ES-I3 (cell line): ENCODE results near the gene TYW1.
"Not testable (repeated sequence)": the region's sequence is repeated elsewhere in the genome, so short reads cannot be mapped to it uniquely, and the experiment has no call there.

Source experiments
- H3K36me3 ChIP-seq: 2 replicates; pipeline ENCODE4 v1.6.1; 2013; ENCODE audit warnings: mild to moderate bottlenecking, low read length, control low read depth, moderate library complexity; ENCODE audit not compliant: insufficient read depth
- H3K4me1 ChIP-seq: 2 replicates; pipeline ENCODE4 v1.6.1; 2013; ENCODE audit warnings: mild to moderate bottlenecking, control low read depth, low read length; ENCODE audit not compliant: insufficient read depth
- H3K9ac ChIP-seq: 2 replicates; pipeline ENCODE4 v1.6.1; 2013; ENCODE audit warnings: low read depth, mild to moderate bottlenecking, low read length, moderate library complexity
- H3K9me3 ChIP-seq: 2 replicates; pipeline ENCODE4 v1.6.1; 2013; ENCODE audit warnings: mild to moderate bottlenecking, low read length, moderate library complexity; ENCODE audit not compliant: control insufficient read depth, insufficient read depth

The TYW1 gene

DNA sequence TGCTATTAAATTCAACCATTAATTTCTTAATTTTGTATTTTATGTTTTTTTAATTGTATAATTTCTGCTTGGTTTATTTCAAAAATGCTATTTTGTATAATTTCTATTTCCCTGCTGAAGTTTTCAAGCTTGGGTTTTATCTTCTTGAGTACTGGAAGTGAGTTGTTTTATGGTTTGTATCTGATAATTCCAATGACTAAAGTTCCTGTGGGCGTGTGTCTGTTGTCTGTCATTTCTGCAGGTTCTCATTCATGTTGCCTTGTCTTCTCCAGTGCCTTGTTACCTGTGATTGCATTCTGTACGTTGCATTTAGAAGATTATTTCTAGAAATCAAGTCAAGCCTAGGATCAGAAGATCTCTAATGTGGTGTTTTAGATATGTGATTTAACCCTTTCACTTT is 199.5 kb downstream of the TYW1 start:
- not testable (repeated sequence) for H3K9me3 ChIP-seq, H3K4me1 ChIP-seq, H3K9ac ChIP-seq, H3K36me3 ChIP-seq

DNA sequence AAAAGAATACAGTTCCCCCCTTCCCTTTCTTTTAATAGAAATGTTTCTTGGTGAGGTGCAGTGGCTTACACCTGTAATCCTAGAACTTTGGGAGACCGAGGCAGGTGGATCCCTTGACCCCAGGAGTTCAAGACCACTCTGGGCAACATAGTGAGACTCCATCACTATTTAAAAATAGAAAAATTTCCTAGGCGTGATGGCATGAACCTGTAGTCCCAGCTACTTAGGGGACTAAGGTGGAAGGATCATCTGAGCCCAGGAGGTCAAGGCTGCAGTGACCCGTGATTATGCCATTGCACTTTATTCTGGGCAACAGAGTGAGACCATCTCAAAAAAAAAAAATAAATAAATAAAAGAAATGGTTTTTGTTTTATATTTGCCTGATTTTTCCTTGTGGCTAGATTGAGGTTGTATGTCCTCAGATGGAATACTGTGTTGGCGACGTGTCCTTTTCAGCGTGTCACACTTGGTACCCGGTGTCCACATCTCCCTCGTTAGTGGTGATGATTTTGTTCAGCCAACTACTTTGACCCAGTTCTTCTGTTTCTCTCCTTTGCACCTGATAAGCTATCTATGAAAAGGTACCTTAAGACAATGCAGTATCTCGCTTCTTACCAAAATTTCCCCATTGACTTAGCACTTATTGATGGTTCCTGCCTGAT is 202.4 kb downstream of the TYW1 start:
- not testable (repeated sequence) for H3K9ac ChIP-seq, H3K9me3 ChIP-seq, H3K4me1 ChIP-seq, H3K36me3 ChIP-seq

DNA sequence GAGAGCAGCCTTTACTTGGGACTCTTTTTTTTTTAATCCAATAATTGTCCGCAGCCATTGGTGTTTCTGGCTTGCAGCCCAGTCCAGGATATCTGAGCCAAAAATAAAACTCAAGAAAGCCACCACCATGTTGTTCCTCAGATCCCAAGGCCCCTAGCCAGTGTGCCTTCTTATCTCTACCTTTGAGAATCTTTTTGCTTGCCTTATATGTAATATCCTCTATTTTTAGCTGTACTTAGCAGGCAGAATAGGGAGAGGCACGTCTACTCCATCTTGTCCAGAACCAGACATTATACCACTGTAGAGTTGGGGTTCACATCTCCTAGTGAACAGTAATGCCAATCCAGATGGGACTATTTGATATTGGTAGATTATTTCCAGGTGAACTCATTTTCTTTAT is 209.1 kb downstream of the TYW1 start:
- H3K36me3 ChIP-seq, H3K9me3 ChIP-seq, H3K9ac ChIP-seq, H3K4me1 ChIP-seq: not testable (repeated sequence)

DNA sequence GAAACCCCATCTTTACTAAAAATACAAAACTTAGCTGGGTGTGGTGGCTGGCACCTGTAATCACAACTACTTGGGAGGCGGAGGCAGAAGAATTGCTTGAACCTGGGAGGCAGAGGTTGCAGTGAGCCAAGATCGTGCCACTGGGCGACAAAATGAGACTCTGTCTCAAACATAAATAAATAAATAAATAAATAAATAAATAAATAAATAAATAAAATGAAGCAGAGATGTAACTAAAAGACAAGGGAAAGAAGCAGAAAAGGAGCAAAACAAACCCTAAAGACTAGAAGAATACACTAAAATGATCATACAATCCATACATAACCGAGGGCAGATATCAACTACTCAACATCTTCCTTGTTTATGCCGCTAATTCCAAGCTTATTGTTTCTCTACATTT is 209.8 kb downstream of the TYW1 start:
- H3K9me3 ChIP-seq, result no peaks in the 10 kb centered on the region
- no peaks in the 10 kb centered on the region; the same call in 1 of the 2 replicates for H3K36me3 ChIP-seq
- H3K4me1 ChIP-seq, result no peaks in the 10 kb centered on the region
- H3K9ac ChIP-seq, result no peak overlapping the region

DNA sequence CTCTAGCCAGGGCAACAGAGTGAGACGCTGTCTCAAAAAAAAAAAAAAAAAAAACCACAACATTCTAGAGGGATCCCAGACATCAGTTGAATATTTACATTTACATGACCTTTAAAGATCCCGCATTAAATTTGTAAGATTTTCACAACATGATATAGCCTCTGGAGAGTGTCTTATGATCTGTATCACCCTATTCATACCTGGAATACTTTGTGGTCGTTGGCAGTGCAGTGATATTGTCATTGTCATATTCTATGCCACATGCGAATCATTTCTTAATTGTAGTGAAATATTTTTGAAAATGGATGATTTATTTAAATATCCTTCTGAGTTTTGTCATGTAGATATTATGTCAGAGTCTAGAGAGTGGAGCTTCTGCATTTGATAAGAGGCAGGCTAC is 212.0 kb downstream of the TYW1 start:
- not testable (repeated sequence) for H3K36me3 ChIP-seq, H3K9me3 ChIP-seq, H3K4me1 ChIP-seq, H3K9ac ChIP-seq

DNA sequence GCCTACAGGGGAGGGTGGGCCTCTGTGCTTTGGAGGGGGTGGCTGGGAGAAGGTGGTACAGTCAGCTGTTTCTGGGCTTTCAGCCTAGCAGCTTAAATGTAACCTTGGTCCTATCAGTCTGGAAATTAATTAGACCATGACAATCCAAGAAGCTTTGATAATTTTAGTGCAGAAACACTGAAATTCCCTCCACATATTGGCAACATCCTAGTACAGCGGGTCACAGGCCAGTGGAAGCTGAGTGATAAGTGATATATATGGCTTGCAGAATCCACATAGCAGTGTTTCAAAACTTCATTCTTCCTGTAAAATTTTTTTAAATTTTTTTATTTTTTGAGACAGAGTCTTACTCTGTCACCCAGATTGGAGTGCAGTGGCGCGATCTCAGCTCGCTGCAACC is 212.6 kb downstream of the TYW1 start:
- H3K4me1 ChIP-seq, result no peaks in the 10 kb centered on the region
- no peak overlapping the region for H3K9ac ChIP-seq
- H3K36me3 ChIP-seq, result no peaks in the 10 kb centered on the region; the same call in 1 of the 2 replicates
- no peaks in the 10 kb centered on the region for H3K9me3 ChIP-seq

DNA sequence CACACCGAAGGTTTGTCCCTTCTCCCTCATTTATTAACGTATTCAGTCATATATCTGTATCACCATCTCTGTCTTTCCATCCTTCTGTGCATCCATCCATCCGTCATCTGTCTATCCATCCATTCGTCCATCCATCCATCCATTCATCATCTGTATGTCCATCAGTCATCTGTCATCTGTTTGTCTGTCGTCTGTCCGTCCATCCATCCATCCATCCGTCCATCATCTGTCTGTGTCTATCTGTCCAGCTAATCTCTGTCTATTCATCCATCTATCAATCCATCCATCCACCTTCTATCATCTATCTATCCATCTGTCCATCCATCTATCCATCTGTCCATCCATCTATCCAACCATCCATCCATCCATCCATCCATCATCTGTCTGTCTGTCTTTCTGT is 213.9 kb downstream of the TYW1 start:
- H3K4me1 ChIP-seq, result no peaks in the 10 kb centered on the region
- no peaks in the 10 kb centered on the region; the same call in 1 of the 2 replicates for H3K36me3 ChIP-seq
- no peak overlapping the region for H3K9ac ChIP-seq
- H3K9me3 ChIP-seq, result no peaks in the 10 kb centered on the region

DNA sequence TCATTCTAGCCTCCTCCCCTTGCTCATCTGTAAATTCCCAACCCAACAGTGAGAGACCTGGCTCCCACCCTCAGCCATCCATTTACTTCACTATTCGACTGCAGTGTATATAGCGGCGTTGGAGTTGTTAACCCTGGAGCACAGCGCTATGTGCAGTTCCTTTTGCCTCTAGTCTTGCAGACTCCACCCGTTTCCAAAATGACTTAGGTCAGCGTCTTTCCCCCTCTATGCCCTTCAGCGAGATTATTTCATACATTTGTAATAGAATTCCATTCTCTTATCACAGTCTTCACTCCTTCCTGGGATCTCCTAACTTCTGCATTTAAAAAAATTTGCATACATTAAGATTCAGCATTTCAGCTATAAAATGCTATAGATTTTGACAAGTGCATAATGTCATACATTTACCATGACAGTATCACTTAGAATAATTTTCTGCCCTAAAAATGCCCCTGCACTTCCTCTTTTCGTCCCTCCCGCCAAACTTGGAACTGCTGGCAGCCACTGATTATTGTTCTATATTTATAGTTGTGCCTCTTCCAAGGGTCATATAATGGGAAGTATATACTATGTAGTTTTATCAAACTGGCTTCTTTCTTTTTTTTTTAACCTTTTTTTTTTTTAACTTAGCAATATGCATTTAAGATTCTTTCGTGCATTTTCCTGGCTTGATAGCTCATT is 215.2 kb downstream of the TYW1 start:
- H3K9me3 ChIP-seq, H3K9ac ChIP-seq, H3K4me1 ChIP-seq, H3K36me3 ChIP-seq: not testable (repeated sequence)

DNA sequence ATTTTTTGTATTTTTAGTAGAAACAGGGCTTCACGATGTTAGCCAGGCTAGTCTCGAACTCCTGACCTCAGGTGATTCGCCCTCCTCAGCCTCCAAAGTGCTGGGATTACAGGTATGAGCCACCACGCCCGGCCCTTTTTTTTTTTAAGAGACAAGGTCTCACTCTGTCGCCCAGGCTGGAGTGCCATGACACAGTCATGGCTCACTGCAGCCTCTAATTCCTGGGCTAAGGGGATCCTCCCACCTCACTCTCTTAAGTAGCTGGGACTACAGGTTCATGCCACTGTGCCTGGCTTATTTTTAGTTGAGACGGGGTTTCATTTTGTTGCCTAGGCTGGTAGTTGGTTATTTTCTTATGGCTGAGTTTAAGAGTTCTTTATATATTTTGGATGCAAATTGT is 216.4 kb downstream of the TYW1 start:
- not testable (repeated sequence) for H3K9me3 ChIP-seq, H3K4me1 ChIP-seq, H3K9ac ChIP-seq, H3K36me3 ChIP-seq

DNA sequence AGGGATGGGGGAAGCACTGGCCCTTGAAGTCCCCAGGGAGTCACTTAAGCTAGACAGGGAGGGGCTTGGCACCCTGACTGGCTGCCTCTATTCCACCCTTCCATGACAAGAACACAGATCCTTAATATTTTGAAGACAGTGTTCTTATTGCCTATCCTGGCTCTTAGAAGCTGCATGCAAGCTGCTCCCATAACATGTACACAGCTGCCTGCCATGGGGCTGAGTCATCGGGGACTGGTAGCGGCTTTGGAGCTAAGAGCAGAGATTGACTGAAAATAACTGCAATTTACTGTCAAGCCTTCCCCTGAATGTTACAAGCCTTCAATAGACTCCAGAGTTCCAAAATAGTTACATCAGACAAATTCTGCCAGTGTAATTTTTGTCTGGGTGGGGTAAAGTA is 226.9 kb downstream of the TYW1 start:
- H3K4me1 ChIP-seq, H3K9me3 ChIP-seq, H3K36me3 ChIP-seq, H3K9ac ChIP-seq: not testable (repeated sequence)

DNA sequence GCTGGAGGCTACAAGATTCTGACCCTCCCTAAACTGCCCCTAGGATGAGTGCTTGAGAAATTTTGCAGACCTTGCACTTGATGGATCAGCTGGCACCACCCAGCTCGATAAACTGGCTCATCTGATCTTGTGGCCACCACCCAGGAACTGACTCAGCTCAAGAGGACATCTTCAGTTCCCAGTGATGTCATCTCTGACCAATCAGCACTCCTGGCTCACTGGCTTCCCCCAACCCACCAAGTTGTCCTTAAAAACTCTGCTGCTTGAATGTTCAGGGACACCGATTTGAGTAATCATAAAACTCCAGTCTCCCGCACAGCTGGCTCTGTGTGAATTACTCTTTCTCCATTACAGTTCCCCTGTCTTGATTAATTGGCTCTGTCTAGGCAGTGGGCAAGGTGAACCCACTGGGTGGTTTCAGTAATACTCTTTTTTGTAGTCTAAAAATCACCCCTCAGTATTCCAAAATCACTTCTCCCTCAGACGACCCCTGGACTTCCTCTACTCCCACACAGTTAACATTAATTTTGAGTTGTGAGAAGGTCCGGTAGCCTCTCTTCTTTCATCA is 229.8 kb downstream of the TYW1 start:
- H3K9me3 ChIP-seq, H3K36me3 ChIP-seq, H3K4me1 ChIP-seq, H3K9ac ChIP-seq: not testable (repeated sequence)

DNA sequence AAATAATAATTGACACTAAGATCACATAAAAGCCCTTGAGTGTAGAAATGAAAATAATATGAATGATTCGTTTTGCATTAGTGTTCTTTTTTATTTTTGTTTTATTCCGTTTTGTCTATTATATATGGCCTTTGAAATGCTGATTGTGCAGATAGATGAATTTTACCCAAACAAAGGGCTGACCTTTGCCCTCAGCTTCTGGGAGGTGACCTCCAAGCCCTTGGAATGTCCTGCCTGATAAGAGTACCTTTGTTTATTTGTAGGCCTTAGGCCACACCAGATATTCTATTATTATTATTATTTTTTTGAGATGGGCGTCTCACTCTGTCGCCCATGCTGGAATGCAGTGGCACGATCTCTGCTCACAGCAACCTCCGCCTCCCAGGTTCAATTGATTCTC is 230.3 kb downstream of the TYW1 start:
- not testable (repeated sequence) for H3K36me3 ChIP-seq, H3K9ac ChIP-seq, H3K4me1 ChIP-seq, H3K9me3 ChIP-seq

DNA sequence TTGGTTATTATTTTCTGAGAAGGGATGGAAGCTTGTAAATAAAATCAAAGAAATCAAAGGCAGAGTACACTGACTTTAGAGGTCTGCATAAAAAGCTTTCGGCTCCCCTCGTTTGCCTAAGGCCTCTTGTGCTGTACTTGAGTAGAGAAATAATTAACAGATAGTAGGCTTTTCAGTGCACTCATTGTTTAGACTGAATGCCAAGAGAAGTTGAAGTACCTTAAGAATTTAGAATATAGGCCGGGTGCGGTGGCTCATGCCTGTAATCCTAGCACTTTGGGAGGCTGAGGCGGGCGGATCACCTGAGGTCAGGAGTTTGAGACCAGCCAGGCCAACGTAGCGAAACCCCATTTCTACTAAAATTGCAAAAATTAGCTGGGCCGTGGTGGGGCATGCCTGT is 232.4 kb downstream of the TYW1 start:
- H3K4me1 ChIP-seq, H3K9ac ChIP-seq, H3K9me3 ChIP-seq, H3K36me3 ChIP-seq: not testable (repeated sequence)

DNA sequence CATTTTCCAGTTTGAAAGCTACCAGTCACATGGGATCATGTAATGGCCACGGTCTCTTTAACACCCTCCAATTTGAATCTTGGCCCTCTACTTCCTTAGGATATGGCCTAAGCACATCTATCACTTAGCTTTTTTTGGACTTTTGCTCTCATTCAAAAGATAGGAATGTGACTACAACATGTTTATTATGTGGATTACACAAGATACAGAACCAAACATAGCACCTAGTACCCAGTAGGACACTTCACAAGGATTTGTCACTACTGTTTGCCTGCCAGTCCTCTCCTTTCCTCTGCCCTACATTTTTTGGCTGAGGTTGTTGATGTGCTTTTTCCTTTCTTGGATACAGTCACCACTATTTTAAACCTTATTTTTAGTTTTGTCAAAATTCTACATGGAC is 233.4 kb downstream of the TYW1 start:
- H3K36me3 ChIP-seq, H3K4me1 ChIP-seq, H3K9ac ChIP-seq, H3K9me3 ChIP-seq: not testable (repeated sequence)

DNA sequence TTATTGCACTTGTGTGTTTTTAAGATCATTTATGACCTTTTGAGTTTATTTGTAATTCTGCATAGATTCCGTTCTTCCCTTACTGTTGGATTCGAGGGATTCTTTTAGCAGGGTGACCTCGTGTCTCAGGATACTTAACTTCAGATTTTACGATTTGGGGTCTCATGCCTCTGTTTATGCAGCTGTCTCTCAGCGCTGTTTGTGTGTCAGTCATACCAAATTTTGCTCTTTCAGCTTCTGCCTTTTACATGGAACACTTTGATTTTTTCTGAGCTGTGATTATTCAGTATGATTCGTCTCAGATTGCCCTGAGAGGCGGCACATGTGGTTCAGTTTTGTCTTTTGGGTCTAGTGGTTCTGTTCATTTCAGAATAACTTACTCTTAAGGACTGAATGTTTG is 236.9 kb downstream of the TYW1 start:
- H3K4me1 ChIP-seq, H3K9me3 ChIP-seq, H3K36me3 ChIP-seq, H3K9ac ChIP-seq: not testable (repeated sequence)
